ENCODE results near the gene CYB5D1.

Gene CYB5D1

GRCh38 chr17:7886227-7887037 lies 28.6 kb downstream of the CYB5D1 start:
- DNase-seq (ENCODE audit: low spot score), result no peak

GRCh38 chr17:7887038-7887481 lies 29.3 kb downstream of the CYB5D1 start:
- DNase-seq (ENCODE audit: low spot score), result no peak

GRCh38 chr17:7887482-7888183 lies 29.8 kb downstream of the CYB5D1 start:
- peak; percentile 96 for DNase-seq (ENCODE audit: low spot score)

- no peak for DNase-seq (ENCODE audit: low spot score)
Observed at GRCh38 chr17:7888184-7888920, 30.5 kb downstream of the CYB5D1 start, which contains the start of gene CHD3. CHD3 (plus strand) TSS chr17:7888789; CDS start chr17:7889001, 212 bp downstream.

GRCh38 chr17:7889166-7889955 lies 31.6 kb downstream of the CYB5D1 start:
- peak; percentile 96 for DNase-seq (ENCODE audit: low spot score)

GRCh38 chr17:7893187-7893880 lies 35.5 kb downstream of the CYB5D1 start:
- DNase-seq (ENCODE audit: low spot score), result no peak

- DNase-seq (ENCODE audit: low spot score), result no peak
Observed at GRCh38 chr17:7894226-7894625, 36.4 kb downstream of the CYB5D1 start.

GRCh38 chr17:7894866-7895265 lies 37.1 kb downstream of the CYB5D1 start:
- no peak for DNase-seq (ENCODE audit: low spot score)

- no peak for DNase-seq (ENCODE audit: low spot score)
Observed at GRCh38 chr17:7897090-7897489, 39.3 kb downstream of the CYB5D1 start.

GRCh38 chr17:7897773-7898172 lies 40.0 kb downstream of the CYB5D1 start:
- peak; percentile 77 for DNase-seq (ENCODE audit: low spot score)

- no peak for DNase-seq (ENCODE audit: low spot score)
Observed at GRCh38 chr17:7903154-7904103, 45.6 kb downstream of the CYB5D1 start.

GRCh38 chr17:7909089-7909488 lies 51.3 kb downstream of the CYB5D1 start:
- no peak for DNase-seq (ENCODE audit: low spot score)

GRCh38 chr17:7910281-7910680 lies 52.5 kb downstream of the CYB5D1 start:
- DNase-seq (ENCODE audit: low spot score), result no peak

- no peak for DNase-seq (ENCODE audit: low spot score)
Observed at GRCh38 chr17:7910711-7911110, 52.9 kb downstream of the CYB5D1 start.

- DNase-seq (ENCODE audit: low spot score), result no peak
Observed at GRCh38 chr17:7911116-7911515, 53.3 kb downstream of the CYB5D1 start.
